ENCODE data around the gene MACROD1.

The MACROD1 gene

GRCh38 chr11:64028398-64029115, 137.4 kb downstream of the MACROD1 start:
- DNase-seq = no peak

- peak; percentile 49 for DNase-seq
These were observed 138.1 kb downstream of the MACROD1 start for GRCh38 chr11:64027651-64028397.

- no peak for DNase-seq
These were observed 139.2 kb downstream of the MACROD1 start for GRCh38 chr11:64026575-64027205.

GRCh38 chr11:64025205-64025604, 140.7 kb downstream of the MACROD1 start:
- no peak for DNase-seq

GRCh38 chr11:64023712-64024710, 141.9 kb downstream of the MACROD1 start:
- DNase-seq = no peak

- DNase-seq = no peak
These were observed 143.7 kb downstream of the MACROD1 start for GRCh38 chr11:64022125-64022784.

GRCh38 chr11:64021757-64022093, 144.2 kb downstream of the MACROD1 start:
- no peak for DNase-seq

- DNase-seq = no peak
These were observed 144.7 kb downstream of the MACROD1 start for GRCh38 chr11:64020976-64021756.

GRCh38 chr11:64019106-64020037, 146.5 kb downstream of the MACROD1 start:
- DNase-seq = no peak

GRCh38 chr11:64018310-64018709, 147.6 kb downstream of the MACROD1 start:
- no peak for DNase-seq

- no peak for DNase-seq
These were observed 148.0 kb downstream of the MACROD1 start for GRCh38 chr11:64017945-64018224.

GRCh38 chr11:64015935-64016845, 149.7 kb downstream of the MACROD1 start:
- DNase-seq = no peak

GRCh38 chr11:64015510-64015909, 150.4 kb downstream of the MACROD1 start:
- DNase-seq = no peak

- DNase-seq = no peak
These were observed 151.6 kb downstream of the MACROD1 start for GRCh38 chr11:64014356-64014755.

GRCh38 chr11:64013141-64013896, 152.6 kb downstream of the MACROD1 start:
- no peak for DNase-seq

- DNase-seq = no peak
These were observed 154.5 kb downstream of the MACROD1 start for GRCh38 chr11:64011371-64011770.

GRCh38 chr11:64010783-64011182, 155.1 kb downstream of the MACROD1 start:
- DNase-seq = no peak

- DNase-seq = no peak
These were observed 156.2 kb downstream of the MACROD1 start for GRCh38 chr11:64009710-64010109.
